Measurements from ENCODE around the gene PFDN5.
"Not testable (repeated sequence)": the region's sequence is repeated elsewhere in the genome, so short reads cannot be mapped to it uniquely, and the experiment has no call there.

The PFDN5 gene

GRCh38 chr12:53287741-53288216 is 7.6 kb upstream of the PFDN5 start:
- peak; percentile 29 to 67 for DNase-seq

- no peak for DNase-seq
These were observed 7.0 kb upstream of the PFDN5 start for GRCh38 chr12:53288322-53288721.

- no peak for DNase-seq
These were observed 5.5 kb upstream of the PFDN5 start for GRCh38 chr12:53289891-53290290.

GRCh38 chr12:53290661-53291060 is 4.7 kb upstream of the PFDN5 start:
- DNase-seq = no peak

GRCh38 chr12:53292426-53292825 is 2.9 kb upstream of the PFDN5 start:
- DNase-seq = no peak

- DNase-seq = no peak
These were observed 513 bp downstream of the PFDN5 start for GRCh38 chr12:53295891-53296219.

- not testable (repeated sequence) for DNase-seq
These were observed 1.8 kb downstream of the PFDN5 start for GRCh38 chr12:53297106-53297505.

- peak; percentile 84 to 94 for DNase-seq
These were observed 2.8 kb downstream of the PFDN5 start for GRCh38 chr12:53298164-53298563.

- DNase-seq = peak; percentile 92 to 95
These were observed 3.7 kb downstream of the PFDN5 start for GRCh38 chr12:53299101-53299453.

GRCh38 chr12:53299454-53300180 is 4.3 kb downstream of the PFDN5 start, which contains the start of gene MYG1:
MYG1 (plus strand) TSS chr12:53299695; CDS start chr12:53299738, 43 bp downstream.
- DNase-seq = peak; percentile 76 to 83

- peak; percentile 32 to 42 for DNase-seq
These were observed 4.8 kb downstream of the PFDN5 start for GRCh38 chr12:53300187-53300586.

- DNase-seq = no peak
These were observed 7.6 kb downstream of the PFDN5 start for GRCh38 chr12:53302903-53303302.

- DNase-seq = no peak
These were observed 11.5 kb downstream of the PFDN5 start for GRCh38 chr12:53306826-53307225.

- DNase-seq = no peak
These were observed 12.9 kb downstream of the PFDN5 start for GRCh38 chr12:53308276-53308675.

- peak; percentile 15 to 72 for DNase-seq
These were observed 18.7 kb downstream of the PFDN5 start for GRCh38 chr12:53313996-53314395.

- DNase-seq = peak in 1 of 2 donors; percentile 20
These were observed 25.2 kb downstream of the PFDN5 start for GRCh38 chr12:53320352-53321195.

- DNase-seq = peak; percentile 27 to 30
These were observed 28.9 kb downstream of the PFDN5 start for GRCh38 chr12:53324113-53324778.

- DNase-seq = peak; percentile 76 to 84
These were observed 29.6 kb downstream of the PFDN5 start for GRCh38 chr12:53324779-53325510.

GRCh38 chr12:53325511-53326061 is 30.2 kb downstream of the PFDN5 start:
- no peak for DNase-seq

- no peak for DNase-seq
These were observed 31.3 kb downstream of the PFDN5 start for GRCh38 chr12:53326460-53327185.

GRCh38 chr12:53327435-53328042 is 32.2 kb downstream of the PFDN5 start:
- peak; percentile 15 to 72 for DNase-seq

Measured in inflammatory macrophage treated with lipopolysaccharide for 1 hour (primary cell).